ENCODE data around the gene NADK2. TPM values are rescaled to one million over a fixed set of nuclear protein-coding genes. Genes with fewer than 3 reads are reported as not detected.

NADK2 gene
- total RNA-seq, 2 experiments from 2014 or later, result 16.6 to 18.0 TPM

DNA sequence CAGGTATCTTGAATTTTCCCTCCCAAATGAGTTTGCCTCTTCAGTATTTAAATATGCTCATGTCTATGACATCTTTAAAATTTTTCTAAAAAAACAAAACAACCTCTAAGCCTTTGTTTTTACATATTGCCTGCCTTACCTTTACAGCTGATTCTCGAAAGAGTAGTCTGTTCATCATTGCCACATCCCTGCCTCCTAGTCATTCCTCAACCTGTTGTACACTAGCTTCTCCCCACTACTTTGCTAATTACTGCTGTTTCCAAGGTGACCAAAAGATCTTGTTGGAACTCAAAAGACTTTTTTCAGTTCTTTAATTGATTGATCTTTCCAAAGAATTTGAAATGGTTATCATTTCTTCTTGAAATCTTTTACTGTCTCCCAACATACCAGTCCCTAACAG lies 1.9 kb upstream of the NADK2 start:
- Mint-ChIP-seq H3K36me3 (no peaks in the 10 kb centered on the region), H3K27me3 (no peaks in the 10 kb centered on the region), H3K27ac (no peak overlapping the region), H3K4me1 (ENCODE audit: low read depth) (peaks cover 37% of the 10 kb centered on the region), H3K9me3 (no peaks in the 10 kb centered on the region), H3K4me3 (peak overlapping the region; percentile 75)
- intact Hi-C loops (cut with micrococcal nuclease), result loop anchor here (5.0 to 10.0 kb wide), 4 partner anchors 169 to 1131 kb away; partner anchors contain the start of genes NIPBL, NUP155 and WDR70
- ChIA-PET POLR2A (no interaction called here), CTCF (interaction anchor here (0.8 to 1.3 kb wide), 4 partner anchors 12 to 165 kb away, joined by 3 to 4 read pairs (median 3); no protein-coding TSS in a partner anchor)
- DNase-seq, result no peak

DNA sequence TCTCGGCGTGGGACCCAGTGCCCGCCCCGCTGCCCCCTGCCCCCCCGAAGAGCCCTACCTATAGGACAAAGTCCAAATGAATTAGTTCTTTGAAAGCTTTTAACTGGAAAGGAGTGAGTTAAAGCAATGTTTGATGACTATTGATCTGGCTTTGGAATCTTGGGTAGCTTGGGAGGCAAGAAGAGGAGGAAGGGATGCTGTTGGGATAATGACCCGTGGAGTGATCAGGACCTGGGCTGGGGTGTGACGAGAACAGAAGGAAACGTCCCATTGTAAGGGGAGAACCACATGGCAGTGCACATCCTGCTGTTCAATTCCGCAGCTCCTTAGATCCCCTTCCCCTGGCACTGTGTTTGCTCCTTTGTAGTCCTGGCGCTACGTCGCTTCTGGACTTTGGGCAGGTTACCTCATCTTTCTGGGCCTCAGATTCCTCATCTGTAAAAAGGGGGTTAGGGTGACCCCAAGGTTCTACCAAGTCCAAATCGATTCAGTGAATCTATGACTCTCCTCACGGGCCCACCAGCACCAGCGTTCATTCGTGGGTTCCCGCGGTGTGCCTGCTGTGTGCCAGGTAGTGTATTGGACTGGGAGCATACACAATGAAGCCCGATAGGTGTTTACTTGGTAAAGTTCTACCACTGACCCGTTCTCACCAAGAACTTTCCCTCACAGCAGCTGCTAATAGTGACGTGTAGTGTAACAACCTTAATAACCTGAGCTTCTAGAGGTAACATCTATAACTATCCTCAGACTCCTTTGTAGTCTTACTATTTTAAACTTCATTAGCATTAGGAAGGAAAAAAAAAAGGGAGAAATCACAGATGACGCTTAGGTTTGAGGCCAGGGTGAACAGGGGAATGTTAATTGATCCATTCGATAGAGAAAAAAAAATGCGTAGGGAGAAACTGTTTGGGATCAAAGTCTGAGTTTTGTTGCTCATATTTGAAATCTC lies 1.1 kb upstream of the NADK2 start:
- Mint-ChIP-seq H3K4me1 (ENCODE audit: low read depth) (peaks cover 39% of the 10 kb centered on the region), H3K9me3 (no peaks in the 10 kb centered on the region), H3K36me3 (no peaks in the 10 kb centered on the region), H3K27me3 (no peaks in the 10 kb centered on the region), H3K4me3 (peak overlapping the region; percentile 75), H3K27ac (peak overlapping the region; percentile 86)
- POLR2A ChIA-PET, result interaction anchor here (0.6 to 3.6 kb wide), 4 partner anchors 17 to 1322 kb away, joined by 3 to 34 read pairs (median 4); partner anchors contain the start of genes DNAJC21, LMBRD2 and SKP2
- DNase-seq, result peak; percentile 17
- intact Hi-C loops (cut with micrococcal nuclease), result loop anchor here (1.0 to 10.0 kb wide), 7 partner anchors 92 to 1132 kb away; partner anchors contain the start of genes LMBRD2, NIPBL, NUP155 and SLC1A3
- CTCF ChIA-PET, result interaction anchor here (0.7 to 2.3 kb wide), 16 partner anchors 9 to 635 kb away, joined by 3 to 16 read pairs (median 4); partner anchors contain the start of genes LMBRD2 and SKP2

DNA sequence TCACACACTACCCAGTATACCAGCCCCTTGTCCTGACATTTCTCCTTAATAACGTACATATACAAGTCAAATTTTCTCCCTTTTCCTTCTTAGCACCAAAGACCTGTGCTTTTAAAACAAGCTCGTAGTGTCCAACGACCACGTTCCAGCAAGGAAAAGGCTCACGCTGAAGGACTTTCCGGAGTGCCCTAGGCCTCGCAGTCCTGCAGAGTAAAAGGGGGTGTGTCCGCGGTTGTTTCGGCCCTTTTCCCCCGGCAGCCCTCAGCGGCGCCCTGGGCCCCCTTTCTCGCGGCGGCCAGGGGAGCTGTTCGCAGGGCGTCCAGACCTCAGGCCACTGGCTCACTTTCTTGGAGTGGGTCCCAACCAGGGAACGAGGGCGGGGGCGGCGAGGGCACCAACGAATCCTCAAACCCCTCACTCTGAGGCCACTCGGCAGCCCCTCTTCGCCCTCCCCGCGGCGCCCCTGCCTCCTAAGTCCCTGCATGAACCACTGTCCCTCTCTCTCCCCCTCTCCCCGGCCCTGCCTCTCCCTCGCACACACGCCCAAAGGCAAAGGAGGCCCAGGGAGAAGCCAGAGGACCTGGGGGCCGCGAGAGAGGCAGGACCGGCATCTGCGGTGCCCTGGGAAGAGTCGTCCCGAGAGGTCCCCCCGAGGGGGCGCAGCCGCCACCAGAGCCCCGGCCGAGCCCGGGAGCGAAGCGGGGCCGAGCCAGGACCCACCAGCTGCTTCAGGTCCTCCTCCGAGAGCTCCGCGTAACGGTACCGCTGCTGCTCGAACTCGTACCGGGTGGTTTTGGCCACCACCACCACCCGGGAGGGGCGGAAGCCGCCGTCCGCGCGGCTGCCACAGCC lies 720 bp downstream of the NADK2 start:
- H3K36me3 Mint-ChIP-seq, result no peaks in the 10 kb centered on the region
- peaks cover 44% of the 10 kb centered on the region for H3K4me1 Mint-ChIP-seq (ENCODE audit: low read depth)
- intact Hi-C loops (cut with micrococcal nuclease), result loop anchor here (5.0 to 10.0 kb wide), 4 partner anchors 166 to 1134 kb away; partner anchors contain the start of genes NIPBL, NUP155 and WDR70
- H3K27ac Mint-ChIP-seq, result peak overlapping the region; percentile 57
- ChIA-PET POLR2A (interaction anchor here (0.9 to 3.6 kb wide), 4 partner anchors 11 to 1312 kb away, joined by 3 to 34 read pairs (median 3); partner anchors contain the start of genes DNAJC21, LMBRD2 and SKP2), CTCF (interaction anchor here (0.7 to 2.3 kb wide), 14 partner anchors 10 to 450 kb away, joined by 3 to 16 read pairs (median 4); partner anchors contain the start of genes LMBRD2 and SKP2)
- H3K4me3 Mint-ChIP-seq, result peak overlapping the region; percentile 80
- H3K27me3 Mint-ChIP-seq, result no peaks in the 10 kb centered on the region
- peak; percentile 49 for DNase-seq
- no peaks in the 10 kb centered on the region for H3K9me3 Mint-ChIP-seq

DNA sequence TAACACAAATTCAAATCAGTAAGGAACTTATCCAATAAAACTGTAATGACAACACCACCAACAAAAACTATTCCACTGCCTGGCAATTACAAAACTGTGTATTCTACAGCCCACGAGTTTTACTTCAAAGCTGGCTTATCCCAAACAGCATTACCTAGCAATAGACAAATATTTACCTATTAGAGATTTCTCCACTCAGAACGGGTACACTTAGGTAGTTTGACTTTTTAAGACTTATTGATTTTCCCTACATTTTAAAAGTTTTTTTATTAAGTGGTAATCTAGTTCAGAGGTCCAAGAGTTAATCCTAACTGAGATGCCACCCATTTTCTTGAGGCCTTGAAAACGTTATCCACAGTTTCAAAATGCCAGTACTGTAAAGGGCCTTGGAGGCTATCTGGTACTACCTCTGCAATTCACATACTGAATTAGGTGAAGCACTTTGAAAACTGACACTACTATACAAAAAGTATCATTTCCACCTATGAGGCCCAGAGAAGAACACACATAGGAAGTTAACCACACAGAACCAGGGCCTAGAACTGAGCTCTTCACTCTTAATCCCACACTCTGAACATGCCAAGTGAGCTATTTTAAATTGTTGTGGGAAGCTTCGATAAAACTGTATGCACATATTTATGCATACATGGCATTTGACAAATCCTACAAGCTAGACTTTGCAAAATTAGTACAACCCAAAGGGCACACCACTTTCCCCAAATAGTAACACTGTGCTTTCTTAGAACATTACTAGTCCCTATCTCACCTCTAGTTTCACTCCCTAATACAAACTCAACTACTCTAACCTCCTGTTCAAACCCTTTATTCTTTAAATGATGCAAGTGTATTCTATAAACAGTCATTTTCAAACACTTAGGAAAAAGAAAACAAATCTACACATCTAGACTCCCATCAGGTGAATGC lies 2.1 kb downstream of the NADK2 start:
- Mint-ChIP-seq H3K27ac (peak overlapping the region; percentile 46), H3K4me3 (peak overlapping the region; percentile 80), H3K27me3 (no peaks in the 10 kb centered on the region), H3K4me1 (ENCODE audit: low read depth) (peaks cover 44% of the 10 kb centered on the region), H3K36me3 (no peaks in the 10 kb centered on the region), H3K9me3 (no peaks in the 10 kb centered on the region)
- ChIA-PET POLR2A (interaction anchor here (3.6 kb wide), 1 partner anchor 88 kb away, joined by 34 read pairs; the partner anchor contains the start of genes LMBRD2 and SKP2), CTCF (no interaction called here)
- no peak for DNase-seq
- intact Hi-C loops (cut with micrococcal nuclease), result loop anchor here (5.0 to 10.0 kb wide), 4 partner anchors 165 to 1135 kb away; partner anchors contain the start of genes NIPBL, NUP155 and WDR70

DNA sequence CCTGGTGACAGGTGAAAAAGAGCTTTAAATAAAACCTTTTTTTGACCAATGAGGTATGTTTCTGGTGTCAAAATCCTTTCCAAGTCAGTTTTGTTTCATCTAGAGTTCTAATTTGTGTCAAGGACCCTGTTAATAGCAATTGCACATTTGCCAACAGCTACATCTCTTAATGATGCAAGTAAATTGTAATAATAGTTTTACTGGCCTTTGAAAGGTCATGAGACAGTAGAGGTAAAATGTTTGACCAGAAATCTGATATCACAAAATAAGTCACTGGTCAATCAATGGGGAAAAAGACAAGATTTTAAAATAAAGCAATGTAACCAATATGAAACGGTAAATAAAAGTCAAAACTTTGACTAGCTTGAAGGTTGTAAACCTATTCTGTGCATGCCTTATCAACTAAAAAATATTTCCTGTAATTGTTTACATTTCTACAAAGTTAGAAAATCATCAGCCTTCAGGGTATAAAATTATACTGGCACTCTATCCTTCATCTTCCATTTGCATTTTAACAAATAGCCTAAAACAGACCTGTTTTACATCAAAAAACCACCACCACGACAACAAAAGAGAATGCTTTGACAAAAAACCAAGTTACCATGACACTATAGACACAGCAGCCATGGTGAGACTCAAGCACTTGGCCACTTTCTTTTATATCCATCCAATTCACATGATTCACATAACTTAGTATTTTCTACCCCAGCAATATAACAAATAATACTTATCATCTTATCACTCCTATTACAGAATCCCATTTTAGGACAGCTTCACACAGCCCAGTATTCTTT lies 3.0 kb downstream of the NADK2 start:
- no peak for DNase-seq
- POLR2A ChIA-PET, result no interaction called here
- Mint-ChIP-seq H3K27ac (no peak overlapping the region), H3K4me3 (no peak overlapping the region), H3K27me3 (no peaks in the 10 kb centered on the region), H3K9me3 (no peaks in the 10 kb centered on the region), H3K4me1 (ENCODE audit: low read depth) (peaks cover 40% of the 10 kb centered on the region), H3K36me3 (no peaks in the 10 kb centered on the region)
- intact Hi-C loops (cut with micrococcal nuclease), result no loop called here
- CTCF ChIA-PET, result interaction anchor here (0.7 kb wide), 1 partner anchor 27 kb away, joined by 3 read pairs; no protein-coding TSS in a partner anchor

DNA sequence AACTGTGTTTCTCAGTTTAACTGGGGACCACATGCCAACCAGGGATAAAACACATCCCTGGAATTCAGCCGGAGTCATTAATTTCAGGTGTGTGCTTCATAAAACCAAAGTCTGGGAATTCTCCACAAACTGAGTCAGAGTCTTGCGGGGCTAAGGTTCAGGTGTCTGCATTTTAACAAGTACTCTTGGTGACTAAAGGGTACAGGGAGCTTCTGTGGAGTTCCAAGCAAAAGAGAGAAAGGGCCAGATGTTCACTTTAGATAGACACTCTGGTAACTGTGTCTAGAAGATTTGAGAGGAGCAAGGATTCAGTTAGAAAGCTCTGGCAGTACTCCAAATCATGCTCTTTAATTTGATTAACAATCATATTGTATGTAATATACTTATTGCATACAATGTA lies 4.0 kb downstream of the NADK2 start:
- Mint-ChIP-seq H3K9me3 (no peaks in the 10 kb centered on the region), H3K4me3 (no peak overlapping the region), H3K27me3 (no peaks in the 10 kb centered on the region), H3K27ac (no peak overlapping the region), H3K4me1 (ENCODE audit: low read depth) (peaks cover 30% of the 10 kb centered on the region), H3K36me3 (no peaks in the 10 kb centered on the region)
- POLR2A ChIA-PET, result no interaction called here
- CTCF ChIA-PET, result interaction anchor here (1.0 kb wide), 1 partner anchor 28 kb away, joined by 3 read pairs; no protein-coding TSS in a partner anchor
- DNase-seq, result no peak
- intact Hi-C loops (cut with micrococcal nuclease), result no loop called here

DNA sequence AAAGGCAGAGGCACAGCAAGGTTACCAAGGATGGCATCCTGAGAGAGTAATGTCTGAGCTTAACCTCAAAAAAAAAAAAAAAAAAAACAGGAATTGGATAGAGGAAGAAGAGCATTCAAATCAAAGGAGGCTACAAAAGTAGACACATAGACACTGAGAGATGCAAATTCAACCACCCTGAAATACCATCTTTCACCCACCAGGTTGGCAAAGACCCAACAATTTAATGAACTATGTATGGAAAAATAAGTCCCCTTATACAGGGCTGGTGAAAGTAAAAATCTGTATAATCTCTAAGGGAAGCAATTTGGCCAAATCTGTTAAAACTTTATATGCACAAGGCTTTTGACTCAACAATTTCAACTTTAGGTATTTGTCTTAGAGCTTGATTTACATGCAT lies 4.9 kb downstream of the NADK2 start:
- no peak overlapping the region for H3K4me3 Mint-ChIP-seq
- H3K36me3 Mint-ChIP-seq, result no peaks in the 10 kb centered on the region
- no peaks in the 10 kb centered on the region for H3K27me3 Mint-ChIP-seq
- no peak overlapping the region for H3K27ac Mint-ChIP-seq
- ChIA-PET POLR2A (no interaction called here), CTCF (interaction anchor here (0.8 to 1.1 kb wide), 3 partner anchors 29 to 459 kb away, joined by 3 to 5 read pairs (median 3); no protein-coding TSS in a partner anchor)
- intact Hi-C loops (cut with micrococcal nuclease), result no loop called here
- no peak for DNase-seq
- H3K4me1 Mint-ChIP-seq (ENCODE audit: low read depth), result peaks cover 25% of the 10 kb centered on the region
- no peaks in the 10 kb centered on the region for H3K9me3 Mint-ChIP-seq

DNA sequence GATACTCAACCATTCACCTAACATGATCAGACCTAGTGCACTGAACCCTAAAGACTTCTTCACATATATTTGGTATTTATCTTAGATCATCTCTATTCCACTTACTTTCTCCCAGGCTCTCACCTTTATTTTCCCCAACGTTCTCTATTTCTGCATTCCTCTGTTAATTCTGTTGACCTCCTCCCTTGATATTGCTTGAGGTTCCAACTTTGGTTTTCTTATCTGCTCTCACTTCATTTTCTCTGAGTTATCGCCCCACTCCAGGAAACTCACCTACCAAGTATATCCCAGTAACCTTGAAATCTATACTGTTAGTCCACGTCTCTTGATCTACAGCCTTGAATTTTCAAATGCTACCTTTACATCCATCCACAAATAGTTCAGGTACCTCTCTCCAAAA lies 9.2 kb downstream of the NADK2 start:
- Mint-ChIP-seq H3K27me3 (no peaks in the 10 kb centered on the region), H3K27ac (no peak overlapping the region), H3K36me3 (no peaks in the 10 kb centered on the region), H3K4me1 (ENCODE audit: low read depth) (peaks cover 2% of the 10 kb centered on the region), H3K4me3 (no peak overlapping the region), H3K9me3 (no peaks in the 10 kb centered on the region)
- ChIA-PET POLR2A (no interaction called here), CTCF (no interaction called here)
- intact Hi-C loops (cut with micrococcal nuclease), result no loop called here
- DNase-seq, result no peak

DNA sequence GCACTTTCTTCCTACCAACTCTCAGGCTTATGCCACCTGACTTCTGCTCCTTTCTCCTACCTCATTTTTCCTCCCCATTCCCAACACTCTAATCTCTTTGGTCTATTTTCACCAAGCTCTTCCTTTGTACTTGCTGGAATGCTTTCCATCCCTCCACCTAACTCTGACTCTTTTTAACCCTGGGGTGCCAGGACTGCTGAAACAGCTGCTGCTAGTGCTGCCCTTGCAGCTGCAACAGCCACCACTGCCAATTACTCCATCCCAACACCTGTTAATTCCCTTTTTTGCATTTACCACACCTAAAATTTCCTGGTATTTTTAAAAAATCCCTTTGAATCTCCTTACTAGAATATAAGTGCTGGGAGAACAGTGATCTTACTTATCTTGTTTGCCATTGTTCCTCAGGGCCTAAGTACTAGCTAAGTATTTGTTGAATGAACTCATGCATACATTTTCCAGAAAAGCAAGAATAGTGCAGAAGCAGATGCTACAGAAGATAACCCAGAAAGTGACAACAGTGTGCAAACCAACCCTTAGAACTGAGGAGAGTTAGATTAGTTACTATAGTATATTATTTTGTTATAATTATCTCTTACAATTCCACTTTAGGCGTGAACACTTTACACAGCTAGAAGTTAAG lies 11.5 kb downstream of the NADK2 start:
- Mint-ChIP-seq H3K36me3 (peaks cover 7% of the 10 kb centered on the region), H3K27me3 (no peaks in the 10 kb centered on the region), H3K4me3 (no peak overlapping the region), H3K27ac (no peak overlapping the region), H3K9me3 (no peaks in the 10 kb centered on the region), H3K4me1 (ENCODE audit: low read depth) (no peaks in the 10 kb centered on the region)
- intact Hi-C loops (cut with micrococcal nuclease), result no loop called here
- POLR2A ChIA-PET, result interaction anchor here (0.9 kb wide), 1 partner anchor 11 kb away, joined by 3 read pairs; the partner anchor contains the start of gene NADK2
- CTCF ChIA-PET, result interaction anchor here (1.2 kb wide), 1 partner anchor 11 kb away, joined by 3 read pairs; the partner anchor contains the start of gene NADK2
- DNase-seq, result no peak

DNA sequence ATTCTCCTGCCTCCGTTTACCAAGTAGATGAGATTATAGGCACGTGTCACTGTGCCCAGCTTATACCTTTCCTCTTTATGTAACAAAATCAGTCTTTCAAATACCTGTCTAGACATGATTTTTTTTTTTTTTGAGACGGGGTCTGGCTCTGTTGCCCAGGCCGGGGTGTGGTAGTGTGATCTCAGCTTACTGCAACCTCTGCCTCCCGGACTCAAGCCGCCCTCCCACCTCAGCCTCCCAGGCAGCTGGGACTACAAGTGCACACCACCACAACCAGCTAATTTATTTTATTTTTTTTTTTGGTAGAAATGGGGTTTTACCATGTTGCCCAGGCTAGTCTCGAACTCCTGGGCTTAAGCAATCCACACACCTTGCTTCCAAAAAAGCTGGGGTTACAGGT lies 13.2 kb downstream of the NADK2 start:
- DNase-seq, result no peak
- CTCF ChIA-PET, result interaction anchor here (1.5 kb wide), 1 partner anchor 13 kb away, joined by 10 read pairs; the partner anchor contains the start of gene NADK2
- POLR2A ChIA-PET, result no interaction called here
- no peaks in the 10 kb centered on the region for H3K9me3 Mint-ChIP-seq
- peaks cover 11% of the 10 kb centered on the region for H3K36me3 Mint-ChIP-seq
- no peaks in the 10 kb centered on the region for H3K27me3 Mint-ChIP-seq
- H3K4me1 Mint-ChIP-seq (ENCODE audit: low read depth), result no peaks in the 10 kb centered on the region
- H3K27ac Mint-ChIP-seq, result no peak overlapping the region
- H3K4me3 Mint-ChIP-seq, result no peak overlapping the region
- intact Hi-C loops (cut with micrococcal nuclease), result no loop called here

All from activated CD4-positive, alpha-beta memory T cell treated with anti-CD3 and anti-CD28 coated beads for 36 hours (primary cell).